NB4 (cell line): Measurements from ENCODE around the gene ARFGEF3.

Source experiments
- CTCF ChIP-seq: IDR thresholded peaks from one replicate; pipeline ENCODE4 v1.5.1; 2012; ENCODE audit warnings: low read depth, low read length
- POLR2A ChIP-seq: IDR thresholded peaks from 2 replicates; pipeline ENCODE4 v1.6.1; 2011; ENCODE audit warnings: mild to moderate bottlenecking; ENCODE audit not compliant: insufficient read length; ENCODE audit errors: extremely low read depth

- TF ChIP-seq CTCF (no peak), POLR2A (no peak)
These were observed 184.0 kb downstream of the ARFGEF3 start for GRCh38 chr6:138345565-138346285.
